Measurements from ENCODE around the gene ADGRB3.
"Not testable (repeated sequence)": the region's sequence is repeated elsewhere in the genome, so short reads cannot be mapped to it uniquely, and the experiment has no call there.

The ADGRB3 gene

DNA sequence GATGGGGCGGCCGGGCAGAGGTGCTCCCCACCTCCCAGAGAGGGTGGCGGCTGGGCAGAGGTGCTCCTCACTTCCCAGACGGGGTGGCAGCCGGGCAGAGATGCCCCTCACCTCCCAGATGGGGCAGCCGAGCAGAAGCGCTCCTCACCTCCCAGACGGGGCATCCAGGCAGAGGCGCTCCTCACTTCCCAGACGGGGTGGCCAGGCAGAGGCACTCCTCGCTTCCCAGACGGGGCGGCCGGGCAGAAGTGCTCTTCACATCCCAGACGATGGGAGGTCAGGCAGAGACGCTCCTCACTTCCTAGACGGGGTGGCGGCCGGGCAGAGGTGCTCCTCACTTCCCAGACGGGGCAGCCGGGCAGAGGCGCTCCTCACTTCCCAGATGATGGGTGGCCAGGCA lies 798.0 kb downstream of the ADGRB3 start:
- not testable (repeated sequence) for DNase-seq (ENCODE audit: low read depth)

DNA sequence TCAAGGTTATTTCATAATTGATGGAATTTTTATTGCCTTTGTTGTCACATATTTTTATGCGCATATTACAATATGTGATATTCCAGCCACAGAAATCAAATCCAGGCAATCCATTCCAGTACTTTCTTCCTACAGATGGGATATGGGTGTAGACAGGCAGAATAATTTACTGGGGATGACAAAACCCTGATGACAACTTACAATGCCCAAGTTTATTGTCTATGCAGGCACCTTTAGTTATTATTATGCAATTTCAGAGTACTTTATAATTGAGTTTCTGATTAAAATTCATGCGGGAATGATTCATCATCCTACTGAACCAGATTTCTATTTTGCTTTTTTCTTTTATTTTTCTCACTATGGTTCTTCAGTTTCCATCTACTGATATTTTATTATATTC lies 803.0 kb downstream of the ADGRB3 start:
- DNase-seq (ENCODE audit: low read depth): no peak

Measured in activated T-helper 1 cell treated with Interleukin-2 at 50 U/mL for 16 hours (primary cell).